Mesothelial cell of epicardium (in vitro differentiated cells): Measurements from ENCODE around the gene NOS3. TPM values are rescaled to one million over a fixed set of nuclear protein-coding genes. Genes with fewer than 3 reads are reported as not detected.

Experiments used
- DNase-seq, 2 experiments: peaks; one replicate each; pipeline ENCODE4 v3.0.0; 2021; ENCODE audit warnings: low spot score in 2 of 2; ENCODE audit not compliant: unreplicated experiment in 2 of 2
- H3K27ac Mint-ChIP-seq: 2 replicates; pipeline ENCODE4 v1.8.0; 2021; ENCODE audit warnings: mixed read lengths
- H3K27me3 Mint-ChIP-seq: 2 replicates; pipeline ENCODE4 v1.8.0; 2021; ENCODE audit warnings: low read depth, mixed read lengths
- H3K36me3 Mint-ChIP-seq: 2 replicates; pipeline ENCODE4 v1.8.0; 2021; ENCODE audit warnings: mixed read lengths
- H3K4me1 Mint-ChIP-seq: 2 replicates; pipeline ENCODE4 v1.8.0; 2021; ENCODE audit warnings: mixed read lengths
- H3K4me3 Mint-ChIP-seq: 2 replicates; pipeline ENCODE4 v1.8.0; 2021; ENCODE audit warnings: mild to moderate bottlenecking, moderate library complexity, mixed read lengths
- H3K9me3 Mint-ChIP-seq: 2 replicates; pipeline ENCODE4 v1.8.0; 2021; ENCODE audit warnings: mixed read lengths
- total RNA-seq: library from RNA; stranded (reverse); gene quantifications from 3 replicates; pipeline ENCODE4 v1.2.1, GENCODE V29; 2021
- TF ChIP-seq, protein P1 (sequence below): fragments of 200-600 bp; sonication (generic); IDR thresholded peaks from one replicate; pipeline ENCODE4 v1.5.0; 2021; ENCODE audit warnings: antibody characterized with exemption; ENCODE audit not compliant: unreplicated experiment

NOS3 gene
- total RNA-seq, 1 donor from 2014 or later: 6.0 TPM

DNA sequence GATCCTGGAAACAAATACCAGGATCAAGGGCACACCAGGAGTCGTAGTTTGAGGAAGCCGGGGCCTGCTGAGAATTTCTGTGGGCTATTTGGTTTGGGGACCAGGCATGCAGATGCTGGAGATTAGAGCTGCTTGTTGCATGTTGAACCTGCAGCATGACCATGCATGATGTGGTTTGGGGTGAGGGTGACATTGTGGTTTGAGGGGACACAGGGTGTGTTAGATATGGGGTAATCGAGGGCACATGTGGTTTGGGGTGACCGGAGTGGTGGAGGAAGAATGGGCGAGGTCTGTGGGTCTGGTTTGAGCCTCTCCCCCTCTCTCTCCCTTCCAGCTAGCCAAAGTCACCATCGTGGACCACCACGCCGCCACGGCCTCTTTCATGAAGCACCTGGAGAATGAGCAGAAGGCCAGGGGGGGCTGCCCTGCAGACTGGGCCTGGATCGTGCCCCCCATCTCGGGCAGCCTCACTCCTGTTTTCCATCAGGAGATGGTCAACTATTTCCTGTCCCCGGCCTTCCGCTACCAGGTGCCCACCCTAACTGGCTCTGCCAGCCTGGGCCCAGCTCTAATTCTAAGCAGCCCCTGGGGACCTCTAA lies 10.2 kb downstream of the NOS3 start:
- H3K4me1 Mint-ChIP-seq: peaks cover 16% of the 10 kb centered on the region
- H3K4me3 Mint-ChIP-seq: no peak overlapping the region
- H3K27ac Mint-ChIP-seq: no peak overlapping the region
- no peaks in the 10 kb centered on the region for H3K36me3 Mint-ChIP-seq
- peaks cover 3% of the 10 kb centered on the region for H3K27me3 Mint-ChIP-seq
- TF ChIP-seq, protein P1, sequence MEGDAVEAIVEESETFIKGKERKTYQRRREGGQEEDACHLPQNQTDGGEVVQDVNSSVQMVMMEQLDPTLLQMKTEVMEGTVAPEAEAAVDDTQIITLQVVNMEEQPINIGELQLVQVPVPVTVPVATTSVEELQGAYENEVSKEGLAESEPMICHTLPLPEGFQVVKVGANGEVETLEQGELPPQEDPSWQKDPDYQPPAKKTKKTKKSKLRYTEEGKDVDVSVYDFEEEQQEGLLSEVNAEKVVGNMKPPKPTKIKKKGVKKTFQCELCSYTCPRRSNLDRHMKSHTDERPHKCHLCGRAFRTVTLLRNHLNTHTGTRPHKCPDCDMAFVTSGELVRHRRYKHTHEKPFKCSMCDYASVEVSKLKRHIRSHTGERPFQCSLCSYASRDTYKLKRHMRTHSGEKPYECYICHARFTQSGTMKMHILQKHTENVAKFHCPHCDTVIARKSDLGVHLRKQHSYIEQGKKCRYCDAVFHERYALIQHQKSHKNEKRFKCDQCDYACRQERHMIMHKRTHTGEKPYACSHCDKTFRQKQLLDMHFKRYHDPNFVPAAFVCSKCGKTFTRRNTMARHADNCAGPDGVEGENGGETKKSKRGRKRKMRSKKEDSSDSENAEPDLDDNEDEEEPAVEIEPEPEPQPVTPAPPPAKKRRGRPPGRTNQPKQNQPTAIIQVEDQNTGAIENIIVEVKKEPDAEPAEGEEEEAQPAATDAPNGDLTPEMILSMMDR: peak; percentile 18
- H3K9me3 Mint-ChIP-seq: no peaks in the 10 kb centered on the region
- DNase-seq: no peak

DNA sequence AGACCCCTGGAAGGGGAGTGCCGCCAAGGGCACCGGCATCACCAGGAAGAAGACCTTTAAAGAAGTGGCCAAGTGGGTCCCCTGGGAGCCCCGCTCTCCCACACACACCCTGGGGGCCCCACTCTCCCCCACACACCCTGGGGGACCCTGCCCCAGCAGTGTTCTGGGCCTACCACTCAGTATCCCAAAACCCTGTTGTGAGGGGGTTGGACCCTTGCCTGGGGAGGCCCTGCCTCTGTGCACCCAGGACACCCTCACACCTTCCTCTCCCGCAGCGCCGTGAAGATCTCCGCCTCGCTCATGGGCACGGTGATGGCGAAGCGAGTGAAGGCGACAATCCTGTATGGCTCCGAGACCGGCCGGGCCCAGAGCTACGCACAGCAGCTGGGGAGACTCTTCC lies 10.7 kb downstream of the NOS3 start:
- Mint-ChIP-seq H3K4me3 (no peak overlapping the region), H3K9me3 (no peaks in the 10 kb centered on the region), H3K27me3 (peaks cover 3% of the 10 kb centered on the region), H3K36me3 (no peaks in the 10 kb centered on the region), H3K27ac (no peak overlapping the region), H3K4me1 (peaks cover 13% of the 10 kb centered on the region)
- no peak for DNase-seq
- TF ChIP-seq, protein P1: no peak

DNA sequence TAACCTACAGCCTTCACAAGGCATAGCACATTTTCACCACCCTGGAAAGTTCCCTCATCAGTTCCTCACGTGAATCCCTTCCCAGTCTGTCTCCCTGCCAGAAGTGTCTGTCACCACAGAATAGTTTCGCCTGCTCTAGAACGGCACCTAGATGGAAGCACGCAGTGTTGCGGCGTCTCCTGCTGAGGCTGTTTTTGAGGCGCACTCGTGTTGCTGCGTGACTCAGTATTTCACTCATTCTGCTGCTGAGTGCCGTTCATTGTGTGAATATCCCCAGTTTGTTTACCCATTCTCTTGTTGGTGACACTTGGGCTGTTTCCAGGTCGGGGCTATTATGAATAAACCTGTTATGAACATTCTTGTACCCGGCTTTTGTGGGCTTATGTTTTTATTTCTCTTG lies 12.8 kb downstream of the NOS3 start:
- Mint-ChIP-seq H3K27ac (no peak overlapping the region), H3K36me3 (no peaks in the 10 kb centered on the region), H3K4me3 (no peak overlapping the region), H3K9me3 (no peaks in the 10 kb centered on the region), H3K27me3 (peaks cover 3% of the 10 kb centered on the region), H3K4me1 (peaks cover 10% of the 10 kb centered on the region)
- TF ChIP-seq, protein P1: no peak
- DNase-seq: no peak

- peaks cover 3% of the 10 kb centered on the region for H3K27me3 Mint-ChIP-seq
- no peaks in the 10 kb centered on the region for H3K9me3 Mint-ChIP-seq
- no peaks in the 10 kb centered on the region for H3K36me3 Mint-ChIP-seq
- no peak overlapping the region for H3K4me3 Mint-ChIP-seq
- H3K4me1 Mint-ChIP-seq: peaks cover 17% of the 10 kb centered on the region
- DNase-seq: no peak
- TF ChIP-seq, protein P1: no peak
- H3K27ac Mint-ChIP-seq: no peak overlapping the region
These were observed 14.7 kb downstream of the NOS3 start for GRCh38 chr7:151005566-151005965.

DNA sequence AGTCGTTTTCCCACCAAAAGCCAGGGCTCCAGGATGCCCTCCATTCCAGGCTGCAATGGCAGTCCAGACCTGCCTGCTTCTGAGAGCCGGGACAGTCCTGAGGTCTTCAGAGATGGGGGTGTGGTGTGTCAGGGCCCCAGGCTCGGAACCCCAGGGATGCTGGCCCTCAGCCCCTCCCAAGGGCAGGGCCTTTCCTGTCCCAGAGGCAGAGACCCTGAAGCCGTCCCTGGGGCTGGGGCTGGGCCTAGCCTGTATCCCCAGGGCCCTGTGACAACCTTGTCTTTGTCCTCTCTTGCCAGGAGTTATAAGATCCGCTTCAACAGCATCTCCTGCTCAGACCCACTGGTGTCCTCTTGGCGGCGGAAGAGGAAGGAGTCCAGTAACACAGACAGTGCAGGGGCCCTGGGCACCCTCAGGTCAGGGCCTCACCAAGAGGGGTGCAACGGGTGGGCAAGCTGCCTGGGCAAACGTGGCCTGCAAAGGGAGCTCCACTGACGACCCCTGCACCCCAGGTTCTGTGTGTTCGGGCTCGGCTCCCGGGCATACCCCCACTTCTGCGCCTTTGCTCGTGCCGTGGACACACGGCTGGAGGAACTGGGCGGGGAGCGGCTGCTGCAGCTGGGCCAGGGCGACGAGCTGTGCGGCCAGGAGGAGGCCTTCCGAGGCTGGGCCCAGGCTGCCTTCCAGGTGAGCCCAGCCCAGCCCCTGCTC lies 15.9 kb downstream of the NOS3 start:
- H3K4me3 Mint-ChIP-seq: no peak overlapping the region
- no peak for DNase-seq
- H3K4me1 Mint-ChIP-seq: peaks cover 24% of the 10 kb centered on the region
- no peaks in the 10 kb centered on the region for H3K36me3 Mint-ChIP-seq
- no peak overlapping the region for H3K27ac Mint-ChIP-seq
- TF ChIP-seq, protein P1: no peak
- H3K9me3 Mint-ChIP-seq: no peaks in the 10 kb centered on the region
- H3K27me3 Mint-ChIP-seq: peaks cover 5% of the 10 kb centered on the region
